ENCODE results near the gene C12orf56. TPM values are rescaled to one million over a fixed set of nuclear protein-coding genes. Genes with fewer than 3 reads are reported as not detected.

C12orf56 gene
- not detected in 2 replicates for total RNA-seq

GRCh38 chr12:64390275-64390851, at the start of gene C12orf56:
TSS of gene C12orf56 (minus strand) at chr12:64390758. CDS start at chr12:64390565, 193 bp downstream.

GRCh38 chr12:64403707-64404469, 13.3 kb upstream of the C12orf56 start, which contains the start of gene XPOT:
TSS of gene XPOT (plus strand) at chr12:64404392. CDS start at chr12:64410036, 5,644 bp downstream.

GRCh38 chr12:64222009-64222765, 168.4 kb downstream of the C12orf56 start, which contains the start of gene KICS2:
TSS of gene KICS2 (minus strand) at chr12:64222296. CDS start at chr12:64222237, 59 bp downstream.

Other genes with a start within 250 kb of the C12orf56 start
- gene KICS2, start 168.5 kb downstream of the C12orf56 start, total RNA-seq = 3.7 and 4.2 TPM in 2 replicates
- gene XPOT, start 13.6 kb upstream of the C12orf56 start, total RNA-seq = 31.7 and 58.3 TPM in 2 replicates
- gene TBK1, start 61.4 kb upstream of the C12orf56 start, total RNA-seq = 26.7 and 46.9 TPM in 2 replicates
- 25.4 and 26.3 TPM in 2 replicates for gene RASSF3, start 219.7 kb upstream of the C12orf56 start, total RNA-seq